Endometrial microvascular endothelial cells (primary cell): ENCODE measurements around the gene TRPT1. TPM values are rescaled to one million over a fixed set of nuclear protein-coding genes. Genes with fewer than 3 reads are reported as not detected.

Experiments
- in situ Hi-C: cut with HindIII; loops from 2 replicates; pipeline ENCODE4 v1.10.0; 2017; ENCODE audit warnings: low sequenced_read_pairs, low pct_unique_long_range_greater_than_20kb; ENCODE audit errors: inconsistent ontology term
- total RNA-seq: library from RNA; depleted of rRNA; stranded (reverse); fragments of >200 nt; gene quantifications from one replicate; pipeline ENCODE4 v1.2.3, GENCODE V29; 2015; ENCODE audit errors: inconsistent ontology term

The TRPT1 gene
- total RNA-seq, 1 donor from 2014 or later = 120 TPM

- in situ Hi-C loops = no loop called here
Observed at GRCh38 chr11:64259533-64260067, 33.6 kb upstream of the TRPT1 start.

GRCh38 chr11:64258946-64259532 is 33.1 kb upstream of the TRPT1 start:
- in situ Hi-C loops = no loop called here

GRCh38 chr11:64258356-64258755 is 32.4 kb upstream of the TRPT1 start:
- in situ Hi-C loops = no loop called here

GRCh38 chr11:64256300-64256699 is 30.3 kb upstream of the TRPT1 start:
- in situ Hi-C loops = no loop called here

- in situ Hi-C loops = no loop called here
Observed at GRCh38 chr11:64255135-64256128, 29.4 kb upstream of the TRPT1 start.

- in situ Hi-C loops = no loop called here
Observed at GRCh38 chr11:64254326-64254725, 28.3 kb upstream of the TRPT1 start.

- in situ Hi-C loops = no loop called here
Observed at GRCh38 chr11:64253481-64253880, 27.5 kb upstream of the TRPT1 start.

- in situ Hi-C loops = no loop called here
Observed at GRCh38 chr11:64253043-64253442, 27.1 kb upstream of the TRPT1 start.

GRCh38 chr11:64252003-64252872 is 26.3 kb upstream of the TRPT1 start:
- in situ Hi-C loops = no loop called here

GRCh38 chr11:64251753-64252002 is 25.7 kb upstream of the TRPT1 start:
- in situ Hi-C loops = no loop called here

GRCh38 chr11:64251016-64251752 is 25.2 kb upstream of the TRPT1 start, which contains the start of gene PLCB3:
TSS of gene PLCB3 (plus strand) at chr11:64251530. CDS start at chr11:64251650, 120 bp downstream.
- in situ Hi-C loops = no loop called here

GRCh38 chr11:64250415-64251015 is 24.5 kb upstream of the TRPT1 start:
- in situ Hi-C loops = no loop called here

GRCh38 chr11:64249563-64250414 is 23.8 kb upstream of the TRPT1 start:
- in situ Hi-C loops = no loop called here

GRCh38 chr11:64249038-64249437 is 23.1 kb upstream of the TRPT1 start:
- in situ Hi-C loops = no loop called here

- in situ Hi-C loops = no loop called here
Observed at GRCh38 chr11:64248578-64248977, 22.6 kb upstream of the TRPT1 start.

- in situ Hi-C loops = no loop called here
Observed at GRCh38 chr11:64247729-64248531, 21.9 kb upstream of the TRPT1 start.
